Occipital lobe (tissue), 2 donors: ENCODE data around the gene BBLN. TPM values are rescaled to one million over a fixed set of nuclear protein-coding genes. Genes with fewer than 3 reads are reported as not detected.
"Not testable (repeated sequence)": the region's sequence is repeated elsewhere in the genome, so short reads cannot be mapped to it uniquely, and the experiment has no call there.

ENCODE experiments used
- DNase-seq: peaks from one replicate; lab custom pipeline; 2025; lab: John Stamatoyannopoulos, UW
- total RNA-seq: library from RNA; depleted of rRNA; stranded (reverse); fragments of >200 nt; gene quantifications from one replicate; pipeline ENCODE4 v1.2.3, GENCODE V29; 2014

Gene BBLN
- total RNA-seq, 1 donor from 2014 or later: 32.6 TPM

DNA sequence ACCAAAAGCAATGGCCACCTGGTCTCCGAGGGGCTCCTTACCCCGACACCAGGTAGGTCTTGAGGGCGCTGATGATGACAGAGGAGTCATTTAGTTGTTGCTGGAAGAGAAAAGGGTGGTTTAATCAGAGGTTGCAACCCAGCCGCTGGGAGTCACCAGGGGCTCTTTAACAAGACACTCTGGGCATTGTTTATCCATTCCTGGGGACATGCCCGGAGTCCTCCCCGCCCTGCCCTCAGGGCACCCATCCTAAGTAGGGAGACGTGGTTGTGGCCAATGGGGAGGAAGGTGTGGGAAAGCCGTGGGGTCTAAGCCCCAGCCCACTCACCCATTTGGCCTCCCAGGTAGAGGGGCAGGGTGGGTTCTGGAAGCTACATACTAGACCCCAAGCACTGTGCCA, 35.6 kb upstream of the BBLN start:
- DNase-seq: no peak

DNA sequence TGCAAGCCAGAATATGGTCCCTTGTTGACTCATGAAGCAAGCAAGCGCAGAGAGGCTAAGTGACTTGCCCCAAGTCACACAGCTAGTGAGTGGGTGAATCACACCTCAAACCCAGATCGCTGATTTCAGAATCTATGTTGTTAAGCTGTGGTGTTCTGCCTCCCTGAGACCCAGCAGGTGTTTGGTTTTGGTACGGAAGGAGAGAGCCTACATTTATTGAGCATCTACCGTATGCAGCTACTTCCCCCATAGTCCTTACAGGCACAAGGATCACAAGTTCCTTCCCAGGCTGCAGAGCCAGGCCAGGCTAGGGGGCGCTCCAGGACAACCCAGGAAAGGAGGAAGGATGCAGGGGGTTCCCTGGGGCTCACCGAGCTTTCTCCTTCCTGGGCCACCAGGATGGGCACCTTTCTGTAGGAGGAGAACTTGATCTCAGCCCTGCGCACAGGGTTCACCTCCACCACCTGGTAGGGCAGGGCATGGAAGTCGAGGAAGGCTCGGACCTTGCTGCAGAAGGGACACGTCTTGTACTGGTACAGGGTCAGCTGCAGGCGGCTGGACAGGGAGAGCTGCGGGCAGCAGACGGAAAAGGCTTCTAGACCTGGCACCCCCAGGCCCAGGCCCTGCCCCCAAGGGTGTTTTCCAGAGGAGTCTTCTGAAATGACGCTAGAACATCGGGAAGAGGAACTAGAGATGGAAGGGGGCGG, 35.0 kb upstream of the BBLN start:
- DNase-seq: peak; percentile 36

DNA sequence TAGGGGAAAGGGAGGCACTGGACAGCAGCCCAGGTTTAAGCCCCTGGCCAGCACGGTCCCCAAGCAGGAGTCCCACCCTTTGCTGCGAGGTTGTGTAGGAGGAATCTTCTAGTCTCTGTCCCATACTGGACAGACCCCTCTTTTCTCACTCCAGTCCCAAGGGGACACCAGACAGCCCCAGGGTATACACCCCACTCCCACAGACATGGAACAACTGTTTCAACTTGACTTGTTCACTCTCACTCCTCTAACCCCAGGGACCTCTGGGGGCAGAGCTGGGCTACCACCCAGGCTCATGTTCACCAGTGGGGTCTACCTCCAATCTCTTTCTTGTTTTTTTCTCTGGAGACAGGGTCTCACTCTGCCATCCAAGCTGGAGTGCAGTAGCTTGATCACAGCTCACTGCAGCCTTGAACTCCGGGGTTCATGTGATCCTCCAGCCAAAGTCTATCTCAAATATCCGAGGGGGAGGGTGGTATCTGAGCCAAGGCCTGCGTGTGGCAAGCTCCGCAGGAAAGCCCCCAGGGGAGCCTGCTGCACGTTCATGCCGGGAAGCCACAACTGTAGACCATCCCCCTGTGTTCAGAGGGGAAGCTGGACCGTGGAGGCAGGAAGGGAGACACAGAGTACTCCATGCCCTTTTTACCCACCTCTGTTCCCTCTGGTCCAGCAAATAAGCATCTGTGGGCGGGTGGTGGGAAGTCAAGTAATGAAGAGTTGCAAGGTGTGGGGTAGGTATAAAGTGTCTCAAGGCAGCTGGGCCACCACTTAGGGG, 34.3 kb upstream of the BBLN start:
- no peak for DNase-seq

DNA sequence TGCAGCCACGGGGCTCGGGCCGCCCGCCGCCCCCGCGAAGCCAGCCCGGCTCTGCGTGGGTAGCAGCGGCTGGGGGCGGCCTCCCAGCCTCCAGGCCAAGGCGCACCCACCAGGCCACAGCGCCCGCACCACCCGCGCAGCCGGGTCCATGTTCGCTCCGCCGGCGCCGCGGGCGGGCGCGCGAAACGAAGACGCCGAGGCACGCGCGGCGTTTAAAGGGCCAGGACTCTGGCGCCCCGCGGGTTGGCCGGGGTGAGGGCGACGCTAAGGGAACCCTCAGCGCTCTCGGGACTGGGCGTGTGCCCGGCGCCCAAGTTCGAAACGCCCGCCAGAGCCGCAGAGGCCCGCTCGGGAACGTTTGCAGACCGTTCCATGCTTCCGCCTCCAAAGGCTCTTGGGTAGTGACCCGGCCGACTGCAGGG, 32.5 kb upstream of the BBLN start, which contains the start of gene PTGES2:
Gene PTGES2 (minus strand): TSS at position 162 of the 422 bp plus-strand sequence. CDS start 12 bp downstream, at position 150.
- DNase-seq: peak; percentile 75

DNA sequence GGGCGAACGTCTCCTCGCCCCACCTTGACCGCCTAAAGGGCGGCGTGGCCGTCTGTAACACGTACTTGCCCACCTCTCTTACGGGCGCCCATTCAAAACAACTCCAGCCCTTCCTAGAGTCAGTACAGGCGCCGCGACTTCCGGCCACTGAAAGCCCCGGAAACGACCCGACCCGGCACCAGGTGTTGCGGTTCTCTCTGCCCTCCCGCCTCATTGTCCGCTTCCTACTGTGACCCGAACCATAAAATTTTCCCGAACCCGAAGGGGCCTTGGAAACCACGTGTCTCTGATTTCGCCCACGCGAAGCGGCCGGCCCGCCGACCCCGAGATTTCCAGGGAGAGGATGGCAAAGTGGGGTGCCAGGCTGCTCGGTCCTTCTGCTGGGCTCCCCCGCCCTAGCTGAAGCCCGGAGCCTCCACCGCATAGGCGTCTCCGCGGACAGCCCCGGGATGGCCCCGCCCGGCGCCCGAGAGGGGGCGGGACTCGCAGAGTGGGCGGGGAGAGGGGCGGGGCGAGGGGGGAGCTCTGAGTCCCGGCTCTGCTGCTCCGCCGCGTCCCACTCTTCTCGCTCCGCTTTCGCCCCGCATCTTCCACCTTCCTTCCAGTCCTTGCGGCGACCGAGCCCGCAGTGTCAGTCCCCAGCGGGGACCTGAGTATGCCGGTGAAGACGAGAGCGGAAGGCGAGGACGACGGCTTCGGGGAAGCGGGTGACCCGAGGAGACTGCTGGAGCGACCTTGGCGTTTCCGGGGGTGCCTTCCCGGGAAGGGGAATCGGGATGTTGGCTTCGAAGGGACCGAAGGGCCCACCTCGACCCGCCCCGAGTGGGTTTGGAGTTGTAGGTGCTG, 31.9 kb upstream of the BBLN start:
- DNase-seq: peak; percentile 85

DNA sequence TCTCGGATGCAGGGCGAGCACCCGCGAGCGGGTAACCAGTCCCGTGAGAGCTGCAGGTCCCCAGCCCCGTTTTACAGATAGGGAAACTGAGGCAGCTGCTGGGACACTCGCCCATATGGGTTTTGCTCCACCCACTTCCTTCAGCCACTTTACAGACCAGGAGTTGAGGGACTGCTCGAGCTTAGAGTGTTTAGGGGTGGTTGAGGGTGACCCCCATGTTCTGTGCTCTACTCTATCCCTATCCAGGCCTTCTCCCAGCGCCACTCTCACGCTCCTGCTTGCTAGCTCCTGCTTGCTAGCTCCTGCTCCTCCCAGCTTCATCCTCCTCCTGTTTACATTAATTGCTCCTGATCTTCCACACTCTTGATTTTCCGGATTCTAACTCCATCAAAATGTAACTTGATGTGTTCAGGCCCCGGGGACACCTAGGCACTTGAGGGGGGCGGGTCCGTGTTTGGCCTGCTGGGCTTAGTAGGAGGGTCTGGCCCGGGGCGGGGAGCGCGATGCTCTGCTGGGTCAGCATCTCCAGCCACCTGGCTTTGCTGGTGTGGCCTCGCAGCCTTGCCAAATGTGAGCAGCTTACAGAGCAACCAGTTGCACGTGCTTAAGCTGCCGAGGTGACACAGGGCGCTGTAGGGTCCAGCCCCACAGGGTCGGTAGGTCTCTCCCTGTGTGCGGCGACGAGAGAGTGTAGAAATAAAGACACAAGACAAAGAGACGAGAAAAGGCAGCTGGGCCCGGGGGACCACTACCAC, 31.1 kb upstream of the BBLN start:
- no peak for DNase-seq

DNA sequence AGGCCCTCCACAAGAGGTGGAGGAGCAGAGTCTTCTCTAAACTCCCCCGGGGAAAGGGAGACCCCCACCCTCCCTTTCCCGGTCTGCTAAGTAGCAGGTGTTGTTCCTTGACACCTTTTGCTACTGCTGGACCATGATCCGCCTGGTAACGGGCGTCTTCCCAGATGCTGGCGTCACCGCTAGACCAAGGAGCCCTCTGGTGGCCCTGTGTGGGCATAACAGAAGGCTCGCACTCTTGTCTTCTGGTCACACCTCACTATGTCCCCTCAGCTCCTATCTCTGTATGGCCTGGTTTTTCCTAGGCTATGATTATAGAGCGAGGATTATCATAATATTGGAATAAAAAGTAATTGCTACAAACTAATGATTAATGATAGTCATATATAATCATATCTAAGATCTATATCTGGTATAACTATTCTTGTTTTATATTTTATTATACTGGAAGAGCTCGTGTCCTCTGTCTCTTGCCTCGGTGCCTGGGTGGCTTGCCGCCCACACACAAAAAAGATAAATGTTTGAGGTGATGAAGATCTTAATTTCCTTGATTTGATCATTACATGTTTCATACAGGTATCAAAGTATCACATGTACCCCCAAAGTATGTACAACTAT, 30.0 kb upstream of the BBLN start:
- DNase-seq: not testable (repeated sequence)

DNA sequence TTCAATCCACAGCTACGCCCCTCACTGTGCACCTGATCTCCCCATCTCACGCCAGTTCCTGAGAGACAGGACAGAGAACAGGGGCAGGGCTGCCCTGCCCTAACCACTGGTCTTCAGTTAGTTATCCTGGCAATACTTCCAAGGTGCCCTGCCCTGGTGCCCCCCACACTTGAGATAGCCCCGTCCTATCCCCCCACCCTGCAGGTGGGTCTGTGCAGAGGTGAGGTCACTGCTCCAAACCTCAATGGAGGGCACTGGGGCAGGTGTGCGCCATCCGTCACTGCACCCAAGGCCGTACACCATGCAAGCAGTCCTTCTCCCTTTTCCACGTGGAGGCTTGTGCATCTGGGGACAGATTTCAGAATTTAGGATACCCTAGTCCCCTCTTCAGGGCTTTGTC, 29.4 kb upstream of the BBLN start:
- DNase-seq: not testable (repeated sequence)

DNA sequence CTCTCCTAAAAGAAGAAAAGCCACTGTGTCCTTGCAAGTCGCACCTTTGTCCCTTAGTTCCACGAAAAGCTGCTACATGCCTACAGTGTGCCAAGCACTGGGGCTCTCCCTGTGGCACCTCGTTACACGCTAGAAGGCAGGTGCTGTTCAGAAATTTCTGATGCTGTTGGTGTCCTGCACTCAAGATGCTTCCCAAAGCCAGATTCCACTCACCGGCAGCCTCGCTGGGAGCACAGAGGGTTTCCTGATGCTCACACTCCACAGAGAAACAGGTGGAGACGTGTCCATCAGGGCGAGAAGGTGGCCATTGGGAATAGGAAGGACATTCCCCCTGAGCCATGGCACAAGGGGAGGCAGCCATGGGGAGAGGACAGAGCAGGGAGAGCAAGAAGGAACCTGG, 28.7 kb upstream of the BBLN start:
- DNase-seq: not testable (repeated sequence)

DNA sequence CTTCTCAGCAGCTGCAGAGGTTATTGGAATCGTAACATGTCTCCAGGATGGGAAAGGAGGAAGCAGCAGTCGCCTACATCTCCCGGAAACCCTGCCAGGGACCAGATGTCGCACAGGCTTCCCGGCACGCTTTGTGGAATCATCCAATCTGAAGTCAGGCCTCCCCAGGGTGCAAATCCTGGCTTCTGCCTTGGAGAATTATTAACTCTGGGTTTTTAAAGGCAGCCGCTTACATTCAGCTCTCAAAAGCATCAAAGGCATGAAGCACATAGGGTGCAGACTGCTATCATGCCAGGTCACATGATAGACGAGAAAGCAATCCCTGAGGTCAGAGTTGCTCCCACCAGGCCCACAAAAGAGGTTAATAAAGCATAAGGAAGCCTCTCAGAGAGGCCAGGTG, 27.9 kb upstream of the BBLN start:
- not testable (repeated sequence) for DNase-seq

DNA sequence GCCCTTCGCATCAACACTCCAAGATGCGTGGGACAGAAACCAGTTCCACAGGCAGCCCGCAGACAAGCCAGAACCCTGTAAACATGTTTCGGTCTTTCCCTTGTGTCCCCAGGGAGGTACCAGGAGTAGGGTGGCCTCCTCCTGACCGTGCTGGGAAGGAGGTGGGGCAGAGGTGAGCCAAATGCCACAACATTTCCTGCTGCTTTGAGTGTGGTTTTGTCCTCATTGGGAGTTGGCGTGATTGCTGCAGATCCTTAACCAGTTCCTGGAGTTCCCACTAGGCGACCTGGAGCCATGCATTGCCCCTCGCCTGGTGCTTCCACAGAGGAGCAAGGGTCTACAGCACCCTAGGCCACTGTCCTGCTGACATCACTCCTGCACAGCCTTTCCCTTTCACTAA, 24.5 kb upstream of the BBLN start:
- DNase-seq: not testable (repeated sequence)

DNA sequence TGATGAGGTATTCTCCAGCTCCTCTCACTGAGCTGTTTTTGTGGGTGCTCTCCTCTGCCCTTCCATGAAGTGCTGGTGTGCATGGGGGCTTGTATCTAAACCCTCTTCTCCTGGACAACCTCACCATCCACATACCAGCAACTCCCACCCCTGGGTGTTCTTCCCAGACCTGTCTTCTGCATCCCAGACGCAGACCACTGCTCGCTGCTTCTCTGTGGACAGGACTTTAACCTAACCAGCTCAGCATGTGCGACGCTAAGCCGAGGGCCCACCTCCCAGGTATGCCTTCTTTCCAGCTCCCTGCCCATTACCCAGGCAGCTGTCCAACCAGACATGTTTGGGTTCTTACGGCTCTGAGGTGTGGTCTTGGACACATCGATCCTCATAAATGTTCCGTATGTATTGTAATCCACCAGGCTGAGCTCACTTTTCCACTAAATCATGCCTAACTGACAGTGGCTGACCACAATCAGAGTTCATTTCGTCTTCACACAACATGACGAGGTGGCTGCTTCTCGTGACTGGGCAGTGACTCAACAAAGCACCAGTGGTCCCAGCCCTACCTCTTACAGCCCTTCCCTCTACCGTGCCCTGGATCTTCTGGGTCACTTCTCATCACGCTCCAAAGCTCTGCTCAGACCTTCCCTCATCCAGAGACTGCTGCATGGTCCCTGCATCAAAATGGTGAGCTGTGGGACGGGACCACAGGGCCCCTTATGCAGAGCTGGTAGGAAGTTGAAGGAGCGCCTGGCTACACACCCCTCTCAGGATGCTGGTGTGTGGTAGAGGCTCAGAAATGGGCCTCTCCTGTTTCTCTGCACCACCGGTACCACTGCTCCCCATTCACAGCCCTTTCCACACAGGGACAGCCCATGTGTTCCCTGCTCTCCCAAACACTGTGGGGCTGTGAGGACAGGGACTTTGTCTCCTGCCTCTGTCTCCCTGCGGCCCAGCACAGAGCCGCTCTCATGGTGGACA, 23.0 kb upstream of the BBLN start:
- no peak for DNase-seq

DNA sequence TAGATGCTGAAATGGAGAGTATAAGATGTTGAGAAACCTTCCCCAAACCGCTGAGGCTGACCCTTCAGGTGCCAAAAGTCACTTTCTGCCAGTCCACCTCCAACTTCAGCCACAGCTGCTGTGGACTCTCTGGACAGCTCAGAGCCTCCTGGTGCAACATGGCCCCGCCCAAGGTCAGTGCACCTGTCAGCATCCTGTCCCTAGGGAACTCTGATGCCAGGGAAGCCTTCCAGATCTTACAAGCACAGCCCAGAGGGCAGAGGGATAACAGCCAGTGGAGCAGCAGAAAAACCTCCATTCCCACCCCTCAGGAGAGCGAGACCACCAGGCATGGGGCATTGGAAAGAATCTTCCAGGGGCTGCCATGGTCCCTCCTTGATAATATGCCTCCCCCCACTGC, 22.1 kb upstream of the BBLN start:
- no peak for DNase-seq

DNA sequence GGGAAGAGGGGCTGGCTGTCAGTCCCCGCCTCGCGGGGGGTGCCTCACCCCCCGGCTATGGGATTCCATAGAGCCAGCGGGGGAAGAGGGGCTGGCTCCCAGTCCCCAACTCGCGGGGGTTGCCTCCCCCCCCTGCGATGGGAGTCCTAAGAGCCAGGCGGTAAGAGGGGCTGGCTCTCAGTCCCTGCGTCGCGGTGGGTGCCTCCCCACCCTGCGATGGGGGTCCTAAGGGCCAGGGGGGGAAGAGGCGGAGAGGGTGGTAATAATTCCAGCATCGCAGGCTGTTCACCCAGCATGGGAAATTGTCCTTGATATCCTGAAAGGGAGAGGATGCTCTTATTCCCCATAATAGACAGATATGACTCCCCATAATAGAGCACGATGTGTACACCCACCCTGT, 20.4 kb upstream of the BBLN start:
- no peak for DNase-seq

DNA sequence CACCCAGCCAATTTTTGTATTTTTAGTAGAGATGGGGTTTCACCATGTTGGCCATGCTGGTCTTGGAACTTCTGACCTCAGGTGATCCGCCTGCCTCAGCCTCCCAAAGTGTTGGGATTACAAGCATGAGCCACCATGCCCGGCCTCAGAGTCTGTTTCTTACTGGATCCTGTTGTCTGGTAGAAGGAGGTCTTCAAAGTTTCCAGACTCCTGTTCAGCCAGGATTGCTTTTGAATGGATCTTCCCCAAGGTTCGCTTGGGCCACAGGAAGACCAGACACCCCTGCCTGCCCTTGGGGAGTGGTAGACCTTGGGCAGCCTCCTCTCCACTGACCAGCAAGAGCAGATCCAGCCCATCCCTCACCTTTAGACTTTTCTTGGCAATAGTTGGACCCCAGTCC, 18.5 kb upstream of the BBLN start:
- no peak for DNase-seq

DNA sequence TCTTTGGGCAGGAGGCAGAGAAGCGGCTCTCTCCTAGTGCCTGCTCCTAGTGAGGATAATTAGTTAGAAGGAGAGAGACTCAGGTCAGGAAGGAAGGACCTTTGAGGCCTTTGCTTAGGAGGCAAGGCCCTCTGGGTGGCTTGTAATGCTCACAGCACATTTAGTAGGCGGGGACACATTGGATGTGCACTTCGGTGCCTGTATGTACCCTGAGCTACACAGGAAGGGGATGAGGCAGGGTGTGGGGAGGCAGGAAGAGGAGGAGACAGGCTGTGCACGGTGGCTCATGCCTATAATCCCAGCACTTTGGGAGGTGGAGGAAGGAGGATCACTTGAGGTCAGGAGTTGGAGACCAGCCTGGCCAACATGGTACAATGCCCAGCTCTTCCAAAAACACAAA, 18.0 kb upstream of the BBLN start:
- no peak for DNase-seq

DNA sequence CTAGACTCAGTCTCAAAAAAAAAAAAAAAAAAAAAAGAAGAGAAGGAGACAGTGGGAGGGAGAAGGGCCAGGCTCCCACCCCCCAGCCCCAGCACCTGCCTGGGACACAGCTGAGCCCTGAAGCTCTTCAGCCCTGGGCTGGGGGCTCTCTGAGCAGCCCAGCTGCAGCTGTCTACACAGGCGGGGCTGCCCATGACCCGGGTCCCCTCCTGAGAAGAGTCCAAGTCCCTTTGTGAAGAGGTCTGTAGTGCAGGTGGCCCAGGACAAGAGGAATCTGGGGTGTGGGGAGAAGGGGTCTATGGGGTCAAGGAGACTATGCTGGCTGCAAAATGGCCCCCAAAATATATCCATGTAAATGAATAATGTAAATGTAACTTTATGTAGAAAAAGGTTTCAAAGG, 17.5 kb upstream of the BBLN start:
- no peak for DNase-seq

DNA sequence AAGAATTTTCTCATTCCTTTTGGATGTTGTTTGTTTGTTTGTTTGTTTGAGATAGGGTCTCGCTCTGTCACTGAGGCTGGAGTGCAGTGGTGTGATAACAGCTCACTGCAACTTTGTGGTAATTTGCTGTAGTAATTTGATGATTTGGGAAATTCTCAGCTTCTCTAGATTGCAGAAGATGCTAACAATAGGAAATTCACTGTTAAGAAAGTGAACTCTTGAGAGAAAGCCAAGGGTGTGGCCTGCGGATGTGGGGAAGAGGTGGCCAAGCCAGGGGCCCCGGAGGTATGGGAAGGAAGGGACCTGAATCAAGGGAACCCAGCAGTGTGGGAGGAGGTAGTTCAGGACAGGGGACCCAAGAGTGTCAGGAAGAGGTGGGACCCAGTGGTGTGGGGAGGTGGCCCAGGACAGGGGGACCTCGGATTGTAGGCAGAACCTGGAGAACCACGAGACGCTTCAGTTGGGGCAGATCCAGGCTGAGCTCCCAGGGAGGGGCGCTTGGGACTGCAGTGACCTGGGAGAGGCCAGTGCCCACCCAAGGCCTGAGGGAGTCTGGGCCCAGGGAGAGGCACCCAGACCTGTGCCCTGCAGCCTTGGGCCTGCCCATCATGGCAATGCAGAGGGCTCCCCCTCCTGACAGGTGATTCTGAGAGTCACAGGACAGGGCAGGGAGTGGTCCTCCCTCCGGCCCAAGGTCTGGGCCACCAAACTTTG, 16.4 kb upstream of the BBLN start:
- DNase-seq: no peak
